Skeletal muscle tissue (tissue), 4 donors: ENCODE results near the gene BAZ2A. TPM values are rescaled to one million over a fixed set of nuclear protein-coding genes. Genes with fewer than 3 reads are reported as not detected.

Source experiments
- H3K27ac ChIP-seq: one replicate; pipeline ENCODE4 v1.7.0; 2013; ENCODE audit warnings: mild to moderate bottlenecking, low read depth, low read length, inconsistent platforms
- H3K27me3 ChIP-seq, 3 donors: one replicate each; pipeline ENCODE4 v1.7.0; 2013; ENCODE audit warnings: low read length in 3 of 3; ENCODE audit not compliant: control insufficient read depth in 3 of 3, insufficient read depth in 3 of 3
- H3K36me3 ChIP-seq, 3 donors: one replicate each; pipeline ENCODE4 v1.7.0; 2013; ENCODE audit warnings: low read length in 3 of 3; ENCODE audit not compliant: control insufficient read depth in 3 of 3, insufficient read depth in 3 of 3
- H3K4me1 ChIP-seq, 3 donors: one replicate each; pipeline ENCODE4 v1.7.0; 2013; ENCODE audit warnings: low read length in 3 of 3, mild to moderate bottlenecking in 3 of 3; ENCODE audit not compliant: control insufficient read depth in 3 of 3, insufficient read depth in 3 of 3
- H3K4me3 ChIP-seq, 3 donors: one replicate each; pipeline ENCODE4 v1.7.0; 2013; ENCODE audit warnings: low read length in 3 of 3
- H3K9ac ChIP-seq, 3 donors: one replicate each; pipeline ENCODE4 v1.7.0; 2013; ENCODE audit warnings: low read length in 3 of 3, mild to moderate bottlenecking in 3 of 3, moderate library complexity in 2 of 3, low read depth in 1 of 3
- H3K9me3 ChIP-seq, 3 donors: one replicate each; pipeline ENCODE4 v1.7.0; 2013; ENCODE audit warnings: low read length in 3 of 3; ENCODE audit not compliant: control insufficient read depth in 3 of 3
- total RNA-seq: library from RNA; depleted of rRNA; stranded (reverse); fragments of >200 nt; gene quantifications from one replicate; pipeline ENCODE4 v1.2.3, GENCODE V29; 2014
- donor health status: Osteomylitis.

Gene BAZ2A
- total RNA-seq, 1 donor from 2014 or later, result 18.8 TPM

GRCh38 chr12:56635806-56636674 lies 5.9 kb upstream of the BAZ2A start:
- Histone ChIP-seq H3K4me3 (peak overlapping the region; percentile 85 to 97 (median 92)), H3K9ac (peak overlapping the region; percentile 87 to 92 (median 88)), H3K4me1 (peaks cover 48 to 71% (median 56%) of the 10 kb centered on the region in 3 donors), H3K27me3 (no peaks in the 10 kb centered on the region), H3K36me3 (peaks cover 24 to 32% (median 30%) of the 10 kb centered on the region in 3 donors), H3K9me3 (no peaks in the 10 kb centered on the region), H3K27ac (peak overlapping the region; percentile 93)

- Histone ChIP-seq H3K27me3 (no peaks in the 10 kb centered on the region), H3K27ac (peak overlapping the region; percentile 93), H3K4me3 (peak overlapping the region; percentile 85 to 97 (median 92)), H3K36me3 (peaks cover 24 to 27% (median 26%) of the 10 kb centered on the region in 3 donors), H3K4me1 (peaks cover 57 to 79% (median 64%) of the 10 kb centered on the region in 3 donors), H3K9ac (peak overlapping the region; percentile 87 to 92 (median 88)), H3K9me3 (no peaks in the 10 kb centered on the region)
These were observed 5.0 kb upstream of the BAZ2A start for GRCh38 chr12:56634837-56635791.

GRCh38 chr12:56634242-56634836 lies 4.2 kb upstream of the BAZ2A start:
- peak overlapping the region; percentile 93 for H3K27ac ChIP-seq
- peaks cover 57 to 77% (median 64%) of the 10 kb centered on the region in 3 donors for H3K4me1 ChIP-seq
- peak overlapping the region; percentile 83 to 97 (median 85) for H3K4me3 ChIP-seq
- H3K36me3 ChIP-seq, result peaks cover 17 to 20% (median 19%) of the 10 kb centered on the region in 3 donors
- H3K9ac ChIP-seq, result peak overlapping the region; percentile 87 to 92 (median 88)
- H3K9me3 ChIP-seq, result no peaks in the 10 kb centered on the region
- no peaks in the 10 kb centered on the region for H3K27me3 ChIP-seq

GRCh38 chr12:56633468-56634241 lies 3.5 kb upstream of the BAZ2A start:
- Histone ChIP-seq H3K36me3 (peaks cover 10 to 14% (median 12%) of the 10 kb centered on the region in 3 donors), H3K4me1 (peaks cover 58 to 80% (median 59%) of the 10 kb centered on the region in 3 donors), H3K9ac (peak overlapping the region; percentile 87 to 92 (median 88)), H3K27me3 (no peaks in the 10 kb centered on the region), H3K4me3 (peak overlapping the region; percentile 83 to 97 (median 85)), H3K9me3 (no peaks in the 10 kb centered on the region), H3K27ac (peak overlapping the region; percentile 93)

- Histone ChIP-seq H3K4me3 (peak overlapping the region; percentile 6 to 49 (median 23)), H3K4me1 (peaks cover 64 to 86% (median 66%) of the 10 kb centered on the region in 3 donors), H3K9ac (peak overlapping the region in 2 of 3 donors; percentile 50 to 92), H3K36me3 (peaks cover 3 to 6% (median 4%) of the 10 kb centered on the region in 3 donors), H3K9me3 (no peaks in the 10 kb centered on the region), H3K27me3 (no peaks in the 10 kb centered on the region), H3K27ac (no peak overlapping the region)
These were observed 2.8 kb upstream of the BAZ2A start for GRCh38 chr12:56632701-56633467.

- no peaks in the 10 kb centered on the region for H3K27me3 ChIP-seq
- no peaks in the 10 kb centered on the region for H3K36me3 ChIP-seq
- H3K4me3 ChIP-seq, result peak overlapping the region; percentile 6 to 49 (median 23)
- no peak overlapping the region for H3K27ac ChIP-seq
- peaks cover 60 to 77% (median 65%) of the 10 kb centered on the region in 3 donors for H3K4me1 ChIP-seq
- peak overlapping the region in 2 of 3 donors; percentile 38 to 92 for H3K9ac ChIP-seq
- no peaks in the 10 kb centered on the region for H3K9me3 ChIP-seq
These were observed 1.9 kb upstream of the BAZ2A start for GRCh38 chr12:56631790-56632700.

GRCh38 chr12:56629459-56630179 lies 507 bp downstream of the BAZ2A start:
- Histone ChIP-seq H3K4me3 (peak overlapping the region; percentile 70 to 90 (median 81)), H3K9me3 (no peaks in the 10 kb centered on the region), H3K4me1 (peaks cover 49 to 60% (median 55%) of the 10 kb centered on the region in 3 donors), H3K27ac (peak overlapping the region; percentile 92), H3K36me3 (peaks cover 0 to 5% (median 3%) of the 10 kb centered on the region in 3 donors), H3K27me3 (no peaks in the 10 kb centered on the region), H3K9ac (peak overlapping the region; percentile 80 to 94 (median 93))
